Neural cell (in vitro differentiated cells): Measurements from ENCODE around the gene FBXO3. TPM values are rescaled to one million over a fixed set of nuclear protein-coding genes. Genes with fewer than 3 reads are reported as not detected.

ENCODE experiments used
- H2AFZ ChIP-seq: fragments of 200-600, 300-800 bp; sonication (generic), shearing (Covaris generic); 2 replicates; pipeline ENCODE4 v1.6.0; 2014; ENCODE audit warnings: low read depth, mild to moderate bottlenecking, antibody characterized with exemption, low read length, moderate library complexity
- H3F3A ChIP-seq: fragments of 200-600 bp; shearing (Covaris generic); 2 replicates; pipeline ENCODE4 v1.6.1; 2016; ENCODE audit warnings: mild to moderate bottlenecking, moderate library complexity, mixed read lengths, antibody characterized with exemption, low read length; ENCODE audit not compliant: insufficient read depth, poor library complexity, severe bottlenecking
- H3K27ac ChIP-seq: fragments of 200-600, 300-800 bp; sonication (generic), shearing (Covaris generic); 2 replicates; pipeline ENCODE4 v1.5.1; 2014; ENCODE audit warnings: mild to moderate bottlenecking, low read length, moderate library complexity
- H3K27me3 ChIP-seq: fragments of 300-800, 200-600 bp; sonication (generic), shearing (Covaris generic); 2 replicates; pipeline ENCODE4 v1.6.0; 2014; ENCODE audit warnings: mild to moderate bottlenecking, low read depth, low read length, moderate library complexity; ENCODE audit not compliant: insufficient read depth
- H3K36me3 ChIP-seq: fragments of 300-800, 200-600 bp; sonication (generic), shearing (Covaris generic); 2 replicates; pipeline ENCODE4 v1.5.1; 2014; ENCODE audit warnings: mild to moderate bottlenecking, antibody characterized with exemption, low read length, moderate library complexity; ENCODE audit not compliant: insufficient read depth
- H3K4me2 ChIP-seq: fragments of 300-800, 200-600 bp; sonication (generic), shearing (Covaris generic); 2 replicates; pipeline ENCODE4 v1.6.0; 2014; ENCODE audit warnings: mild to moderate bottlenecking, low read length
- H3K4me3 ChIP-seq: fragments of 300-800, 200-600 bp; sonication (generic), shearing (Covaris generic); 2 replicates; pipeline ENCODE4 v1.5.1; 2014; ENCODE audit warnings: mild to moderate bottlenecking, low read length, moderate library complexity
- H3K79me2 ChIP-seq: fragments of 200-600 bp; shearing (Covaris generic); replicated peaks from 2 replicates; pipeline ENCODE4 v1.6.0; 2014; ENCODE audit warnings: mild to moderate bottlenecking, low read length, moderate library complexity; ENCODE audit not compliant: insufficient read depth
- H3K9ac ChIP-seq: fragments of 300-800, 200-600 bp; sonication (generic), shearing (Covaris generic); 2 replicates; pipeline ENCODE4 v1.6.1; 2016; ENCODE audit warnings: mild to moderate bottlenecking, low read length, mixed read lengths
- H3K9me2 ChIP-seq: fragments of 200-600 bp; shearing (Covaris generic); 2 replicates; pipeline ENCODE4 v1.6.1; 2016; ENCODE audit warnings: mild to moderate bottlenecking, low read length, mixed read lengths; ENCODE audit not compliant: insufficient read depth
- H3K9me3 ChIP-seq: fragments of 200-600, 300-800 bp; sonication (generic), shearing (Covaris generic); 2 replicates; pipeline ENCODE4 v1.6.1; 2016; ENCODE audit warnings: mild to moderate bottlenecking, mixed run types, low read length, moderate library complexity, mixed read lengths
- H4K20me1 ChIP-seq: fragments of 200-600 bp; shearing (Covaris generic); 2 replicates; pipeline ENCODE4 v1.6.1; 2016; ENCODE audit warnings: mild to moderate bottlenecking, mixed run types; ENCODE audit not compliant: insufficient read depth
- CTCF ChIP-seq: fragments of 450-650 bp; IDR thresholded peaks from 2 replicates; pipeline ENCODE4 v1.5.1; 2014; ENCODE audit warnings: antibody characterized with exemption, mild to moderate bottlenecking, moderate library complexity; ENCODE audit not compliant: poor library complexity, severe bottlenecking
- EP300 ChIP-seq: fragments of 450-650 bp; conservative IDR thresholded peaks from 2 replicates; pipeline ENCODE4 v1.6.1; 2014; ENCODE audit warnings: antibody characterized with exemption, mild to moderate bottlenecking, moderate library complexity; ENCODE audit not compliant: poor library complexity, severe bottlenecking
- EZH2 ChIP-seq: fragments of 200-600, 300-800 bp; shearing (Covaris generic), sonication (generic); IDR thresholded peaks from 2 replicates; pipeline ENCODE4 v1.6.1; 2014; ENCODE audit warnings: antibody characterized with exemption, low read length, borderline replicate concordance, mild to moderate bottlenecking; ENCODE audit not compliant: insufficient read depth, poor library complexity, severe bottlenecking
- MXI1 ChIP-seq: fragments of 450-650 bp; conservative IDR thresholded peaks from 2 replicates; pipeline ENCODE4 v1.6.1; 2014; ENCODE audit warnings: antibody characterized with exemption, mild to moderate bottlenecking; ENCODE audit not compliant: poor library complexity, severe bottlenecking
- POLR2AphosphoS5 ChIP-seq: IDR thresholded peaks from 2 replicates; pipeline ENCODE4 v1.6.1; 2012
- RAD21 ChIP-seq: fragments of 450-650 bp; conservative IDR thresholded peaks from 2 replicates; pipeline ENCODE4 v1.6.1; 2014; ENCODE audit warnings: antibody characterized with exemption, mild to moderate bottlenecking, moderate library complexity
- SMC3 ChIP-seq: fragments of 450-650 bp; conservative IDR thresholded peaks from 2 replicates; pipeline ENCODE4 v1.6.1; 2014; ENCODE audit warnings: antibody characterized with exemption, mild to moderate bottlenecking, moderate library complexity; ENCODE audit not compliant: poor library complexity
- TAF1 ChIP-seq: IDR thresholded peaks from 2 replicates; pipeline ENCODE4 v1.6.1; 2012; ENCODE audit warnings: low read depth
- polyA plus RNA-seq: library from polyadenylated mRNA; depleted of rRNA; stranded (reverse); fragments of >200 nt; gene quantifications from 2 replicates; pipeline ENCODE4 v1.2.3, GENCODE V29; 2014
- TF ChIP-seq, protein P1 (sequence below): IDR thresholded peaks from 2 replicates; pipeline ENCODE4 v1.6.1; 2012; ENCODE audit warnings: borderline replicate concordance

FBXO3 gene
- polyA plus RNA-seq, 1 donor from 2014 or later: 115 TPM

DNA sequence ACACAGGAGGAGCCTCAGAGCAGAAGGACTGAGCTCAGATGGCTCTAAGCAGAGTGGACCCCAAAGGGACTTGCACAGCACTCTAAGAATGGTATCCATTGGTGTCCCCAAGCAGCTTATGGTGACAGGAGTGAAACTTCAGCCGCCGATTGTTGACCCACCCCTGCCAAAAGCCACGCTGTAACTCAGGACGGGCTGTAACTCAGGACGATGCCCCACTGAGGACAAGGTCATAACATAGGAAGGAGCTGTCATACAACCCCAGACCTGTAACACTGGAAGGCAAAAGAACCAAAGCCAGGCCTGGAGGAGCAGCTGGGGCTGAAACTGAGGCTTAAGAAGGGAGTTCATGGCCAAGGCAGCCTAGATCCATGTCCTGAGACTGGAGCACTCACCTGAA is 52.3 kb downstream of the FBXO3 start:
- Histone ChIP-seq H3K9ac (no peak overlapping the region), H4K20me1 (no peaks in the 10 kb centered on the region), H3K79me2 (peaks cover 8% of the 10 kb centered on the region), H3K4me2 (no peak overlapping the region), H3K27ac (no peak overlapping the region), H3F3A (no peaks in the 10 kb centered on the region), H3K9me3 (no peaks in the 10 kb centered on the region), H3K36me3 (peaks cover 4% of the 10 kb centered on the region), H2AFZ (no peak overlapping the region), H3K27me3 (no peaks in the 10 kb centered on the region), H3K4me3 (no peak overlapping the region), H3K9me2 (no peaks in the 10 kb centered on the region)
- TF ChIP-seq SMC3 (no peak), MXI1 (no peak), POLR2AphosphoS5 (no peak), CTCF (no peak), EZH2 (no peak)

DNA sequence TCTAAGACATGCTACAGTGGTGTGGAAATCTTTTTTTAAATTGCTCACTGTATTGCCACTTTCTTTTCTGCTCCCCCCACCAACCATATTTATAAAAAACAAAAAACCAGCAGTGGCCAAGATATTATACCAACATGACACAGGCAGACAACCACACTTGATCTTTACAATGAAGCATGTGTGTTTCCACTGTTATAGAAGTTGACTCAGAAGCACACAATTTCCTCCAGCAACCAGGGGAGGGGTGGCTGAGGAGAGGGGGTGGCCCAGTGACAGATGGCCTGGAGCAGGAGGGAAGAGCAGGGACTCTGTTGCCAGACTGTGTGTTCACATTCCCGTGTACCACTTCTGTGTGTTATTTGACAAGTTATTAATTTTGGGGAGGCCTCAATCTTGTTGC is 52.9 kb downstream of the FBXO3 start:
- TF ChIP-seq, protein P1, sequence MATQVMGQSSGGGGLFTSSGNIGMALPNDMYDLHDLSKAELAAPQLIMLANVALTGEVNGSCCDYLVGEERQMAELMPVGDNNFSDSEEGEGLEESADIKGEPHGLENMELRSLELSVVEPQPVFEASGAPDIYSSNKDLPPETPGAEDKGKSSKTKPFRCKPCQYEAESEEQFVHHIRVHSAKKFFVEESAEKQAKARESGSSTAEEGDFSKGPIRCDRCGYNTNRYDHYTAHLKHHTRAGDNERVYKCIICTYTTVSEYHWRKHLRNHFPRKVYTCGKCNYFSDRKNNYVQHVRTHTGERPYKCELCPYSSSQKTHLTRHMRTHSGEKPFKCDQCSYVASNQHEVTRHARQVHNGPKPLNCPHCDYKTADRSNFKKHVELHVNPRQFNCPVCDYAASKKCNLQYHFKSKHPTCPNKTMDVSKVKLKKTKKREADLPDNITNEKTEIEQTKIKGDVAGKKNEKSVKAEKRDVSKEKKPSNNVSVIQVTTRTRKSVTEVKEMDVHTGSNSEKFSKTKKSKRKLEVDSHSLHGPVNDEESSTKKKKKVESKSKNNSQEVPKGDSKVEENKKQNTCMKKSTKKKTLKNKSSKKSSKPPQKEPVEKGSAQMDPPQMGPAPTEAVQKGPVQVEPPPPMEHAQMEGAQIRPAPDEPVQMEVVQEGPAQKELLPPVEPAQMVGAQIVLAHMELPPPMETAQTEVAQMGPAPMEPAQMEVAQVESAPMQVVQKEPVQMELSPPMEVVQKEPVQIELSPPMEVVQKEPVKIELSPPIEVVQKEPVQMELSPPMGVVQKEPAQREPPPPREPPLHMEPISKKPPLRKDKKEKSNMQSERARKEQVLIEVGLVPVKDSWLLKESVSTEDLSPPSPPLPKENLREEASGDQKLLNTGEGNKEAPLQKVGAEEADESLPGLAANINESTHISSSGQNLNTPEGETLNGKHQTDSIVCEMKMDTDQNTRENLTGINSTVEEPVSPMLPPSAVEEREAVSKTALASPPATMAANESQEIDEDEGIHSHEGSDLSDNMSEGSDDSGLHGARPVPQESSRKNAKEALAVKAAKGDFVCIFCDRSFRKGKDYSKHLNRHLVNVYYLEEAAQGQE: no peak
- TF ChIP-seq TAF1 (no peak), MXI1 (no peak), EP300 (no peak), POLR2AphosphoS5 (no peak), CTCF (no peak), RAD21 (no peak), SMC3 (no peak), EZH2 (no peak)
- no peak overlapping the region for H3K9ac ChIP-seq
- peaks cover 8% of the 10 kb centered on the region for H3K79me2 ChIP-seq

More for the DNA sequence above, 52.9 kb downstream of the FBXO3 start:
- no peak overlapping the region for H3K4me3 ChIP-seq
- no peak overlapping the region for H3K27ac ChIP-seq
- H3K27me3 ChIP-seq: no peaks in the 10 kb centered on the region
- peaks cover 4% of the 10 kb centered on the region for H3K36me3 ChIP-seq
- no peaks in the 10 kb centered on the region for H3F3A ChIP-seq
- H4K20me1 ChIP-seq: no peaks in the 10 kb centered on the region
- H2AFZ ChIP-seq: no peak overlapping the region
- no peaks in the 10 kb centered on the region for H3K9me2 ChIP-seq
- no peak overlapping the region for H3K4me2 ChIP-seq
- H3K9me3 ChIP-seq: no peaks in the 10 kb centered on the region
